NCI-H187 (cell line): Measurements from ENCODE around the gene LDLRAD4.

Experiments
- DNase-seq, 2 experiments: peaks; one replicate each; lab custom pipeline; 2025; lab: John Stamatoyannopoulos, UW

LDLRAD4 gene

GRCh38 chr18:13265911-13266217 lies 47.3 kb downstream of the LDLRAD4 start:
- no peak for DNase-seq

- DNase-seq: no peak
Observed at GRCh38 chr18:13266218-13267100, 47.9 kb downstream of the LDLRAD4 start.

DNA sequence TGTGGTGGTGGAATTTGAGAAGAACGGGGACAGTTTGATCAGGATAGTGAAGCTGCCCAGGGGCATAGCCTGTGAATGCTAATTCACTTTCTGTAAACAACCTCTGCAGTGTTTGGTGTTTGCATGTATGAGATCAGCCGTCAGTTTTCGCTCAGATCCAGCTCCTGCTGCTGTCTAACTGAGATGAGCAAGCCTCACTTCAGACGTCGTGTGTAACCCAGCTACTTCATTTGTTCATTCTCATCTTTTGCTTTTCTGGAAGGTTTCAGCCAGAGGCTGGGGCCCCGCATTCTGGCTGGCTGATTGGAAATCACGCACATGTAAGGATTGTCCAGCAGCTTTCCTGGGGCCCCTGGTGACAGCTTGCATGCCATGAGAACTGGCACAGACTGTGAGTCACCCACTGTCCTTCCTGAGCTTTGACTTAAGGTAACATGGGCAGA lies 48.9 kb downstream of the LDLRAD4 start:
- DNase-seq: no peak

GRCh38 chr18:13268158-13269012 lies 49.8 kb downstream of the LDLRAD4 start:
- DNase-seq: no peak

DNA sequence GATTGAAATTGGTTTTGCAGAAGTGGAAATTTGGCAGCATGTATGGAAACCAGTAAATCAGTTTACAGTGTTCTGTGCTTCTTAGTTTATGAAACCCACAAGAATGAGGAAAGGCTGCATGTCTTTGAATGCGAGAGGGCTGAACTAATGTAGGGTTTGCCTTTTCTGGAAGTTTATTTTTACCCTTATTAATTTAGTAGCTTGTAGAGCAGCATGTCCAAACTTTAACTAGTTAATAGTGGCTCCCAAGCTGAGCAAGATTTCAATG lies 50.4 kb downstream of the LDLRAD4 start:
- no peak for DNase-seq

DNA sequence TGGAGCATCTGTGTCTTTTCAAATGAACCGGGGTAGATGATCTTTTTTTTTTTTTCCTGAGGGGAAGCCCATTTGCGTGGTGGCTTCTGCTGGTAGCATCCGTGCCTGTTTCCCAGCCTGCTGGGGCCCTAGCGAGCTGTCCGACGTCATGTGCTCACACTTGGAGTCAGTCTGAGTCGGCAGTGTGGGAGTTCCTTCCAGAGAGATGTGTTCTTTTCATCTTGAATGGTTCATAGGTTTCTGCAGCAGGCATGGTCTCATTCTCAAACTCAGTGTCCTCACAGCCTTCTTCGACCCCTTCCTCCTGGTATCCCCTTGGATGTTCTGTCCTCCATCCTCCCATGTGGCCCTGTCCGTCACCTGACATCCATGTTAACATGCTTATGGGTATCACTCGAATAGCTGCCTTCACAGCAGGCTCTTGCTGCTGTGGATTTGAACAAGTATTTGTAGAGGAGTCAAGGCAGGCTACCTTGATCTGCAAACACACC lies 51.0 kb downstream of the LDLRAD4 start:
- DNase-seq: no peak

DNA sequence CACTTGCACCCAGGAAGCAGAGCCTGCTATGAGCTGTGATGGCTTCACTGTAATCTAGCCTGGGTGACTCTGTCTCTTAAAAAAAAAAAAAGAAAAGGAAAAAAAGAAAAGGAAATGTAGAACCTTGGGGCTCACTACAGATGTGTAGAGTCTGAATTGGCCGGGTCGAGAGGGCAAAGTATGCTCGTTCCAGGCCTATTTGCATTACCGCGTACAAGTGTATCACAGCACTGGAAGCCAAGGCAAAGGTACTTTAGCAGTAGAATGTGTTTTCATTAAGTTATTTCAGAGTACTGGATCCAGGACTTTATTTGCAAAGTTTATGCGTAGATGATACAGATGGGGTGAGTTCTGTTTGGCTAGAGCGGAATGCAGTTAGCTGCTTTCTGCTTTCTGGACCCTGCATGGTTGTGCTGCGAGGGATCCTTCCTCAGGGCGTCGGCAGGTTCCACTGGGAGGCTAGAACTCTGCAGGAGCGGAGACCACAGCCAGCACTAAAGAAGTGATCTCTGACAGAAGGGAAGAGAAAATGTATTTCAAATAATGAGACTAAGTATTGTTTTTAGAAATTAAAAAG lies 51.8 kb downstream of the LDLRAD4 start:
- no peak for DNase-seq

GRCh38 chr18:13271302-13271911 lies 52.8 kb downstream of the LDLRAD4 start:
- DNase-seq: no peak

- no peak for DNase-seq
Observed at GRCh38 chr18:13272416-13272815, 53.9 kb downstream of the LDLRAD4 start.

DNA sequence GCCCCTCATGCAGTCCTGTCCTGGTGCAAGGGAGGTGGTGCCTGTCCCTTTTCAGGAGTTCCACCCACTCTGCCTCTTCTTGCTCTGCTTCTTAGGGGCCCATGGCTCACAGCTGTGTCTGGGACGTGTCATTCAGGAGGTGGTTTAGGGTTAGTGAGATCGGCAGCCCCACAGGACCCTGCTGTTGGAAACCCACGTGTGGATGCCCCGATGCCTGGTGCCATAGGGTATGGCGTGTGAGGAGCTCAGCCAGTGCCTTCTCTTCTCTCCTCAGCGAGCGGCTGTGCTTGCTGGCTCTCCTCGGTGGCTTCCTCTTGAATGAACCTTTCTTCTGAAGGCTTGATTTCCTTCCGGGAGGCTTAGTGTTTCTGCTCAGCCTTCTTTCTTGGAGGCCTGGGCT lies 55.2 kb downstream of the LDLRAD4 start:
- DNase-seq: no peak

- no peak for DNase-seq
Observed at GRCh38 chr18:13275075-13275474, 56.5 kb downstream of the LDLRAD4 start.

DNA sequence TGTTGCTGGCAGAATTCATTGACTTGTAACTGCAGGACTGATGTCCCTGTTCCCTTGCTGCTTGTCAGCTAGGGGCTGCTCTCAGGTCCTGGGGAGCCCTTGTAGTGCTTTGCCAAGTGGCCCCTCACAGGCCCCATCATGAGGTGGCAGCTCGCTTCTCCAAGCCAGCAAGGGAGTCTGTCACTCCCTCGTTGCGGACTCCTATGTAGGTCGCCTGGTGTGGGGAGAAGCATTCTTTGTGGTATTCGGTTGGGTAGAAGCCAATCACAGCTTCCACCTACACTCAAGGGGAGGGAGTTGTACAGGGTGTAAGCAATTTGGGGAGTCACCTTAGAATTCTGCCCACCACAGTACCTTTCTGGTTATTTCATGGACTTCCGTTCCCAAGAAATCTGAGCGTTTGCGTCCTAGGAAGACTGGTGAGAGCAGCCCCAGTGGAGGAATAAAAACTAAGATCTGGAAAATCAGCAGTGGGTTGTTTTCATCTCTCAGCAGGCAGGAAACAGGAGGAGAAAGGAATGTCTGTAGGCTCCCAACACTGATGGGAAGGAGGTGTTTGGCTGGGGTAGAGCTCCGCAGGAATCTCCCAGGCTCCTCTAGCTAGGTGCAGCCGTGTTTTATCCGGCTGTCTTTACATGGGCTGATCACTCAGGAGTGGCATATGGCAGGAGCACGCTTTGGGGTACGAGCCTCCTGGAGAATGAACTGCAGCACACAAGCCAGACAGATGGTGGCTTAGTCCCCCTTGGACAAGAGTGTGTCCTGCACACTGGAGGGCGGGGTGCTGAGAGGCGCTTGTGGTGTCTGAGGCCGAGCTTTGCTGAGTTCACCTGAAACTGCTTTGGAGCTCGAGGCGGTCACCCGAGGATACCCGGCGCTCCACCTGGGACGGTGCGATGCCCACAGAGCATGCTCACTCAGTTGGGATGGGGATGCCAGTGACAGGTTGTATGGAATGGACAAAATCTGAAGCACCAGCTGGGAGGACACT lies 58.3 kb downstream of the LDLRAD4 start:
- DNase-seq: no peak

DNA sequence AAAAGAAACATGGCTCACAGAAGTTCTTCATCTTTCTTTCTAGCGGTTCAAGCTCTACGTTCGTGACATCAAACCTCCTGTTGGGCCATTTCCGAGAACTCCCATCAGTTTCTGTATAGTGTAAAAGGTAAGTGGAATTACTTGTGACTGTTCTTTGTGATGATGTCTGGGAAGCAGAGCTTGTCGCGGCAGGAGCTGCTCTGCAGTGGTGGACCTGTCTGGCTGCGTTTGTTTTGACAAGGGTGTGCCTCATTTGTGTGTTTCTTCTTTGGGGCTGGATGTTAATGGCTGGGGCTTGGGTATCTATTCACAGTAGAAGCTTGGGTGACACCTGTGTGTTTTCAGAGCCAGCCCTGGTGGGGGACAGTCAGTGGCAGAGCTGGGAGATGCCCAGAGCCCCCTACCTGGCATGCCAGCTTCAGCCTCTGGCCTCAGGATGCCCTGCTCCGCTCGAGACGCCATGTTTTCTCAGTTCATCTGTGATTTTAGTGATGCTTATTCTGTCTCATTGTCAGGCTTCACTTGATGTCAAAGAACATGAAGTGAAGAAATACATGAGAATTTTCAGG lies 59.6 kb downstream of the LDLRAD4 start:
- DNase-seq: no peak

GRCh38 chr18:13279181-13280069 lies 60.9 kb downstream of the LDLRAD4 start:
- no peak for DNase-seq

GRCh38 chr18:13280070-13280795 lies 61.7 kb downstream of the LDLRAD4 start:
- no peak for DNase-seq

- DNase-seq: no peak
Observed at GRCh38 chr18:13281406-13281805, 62.8 kb downstream of the LDLRAD4 start.

DNA sequence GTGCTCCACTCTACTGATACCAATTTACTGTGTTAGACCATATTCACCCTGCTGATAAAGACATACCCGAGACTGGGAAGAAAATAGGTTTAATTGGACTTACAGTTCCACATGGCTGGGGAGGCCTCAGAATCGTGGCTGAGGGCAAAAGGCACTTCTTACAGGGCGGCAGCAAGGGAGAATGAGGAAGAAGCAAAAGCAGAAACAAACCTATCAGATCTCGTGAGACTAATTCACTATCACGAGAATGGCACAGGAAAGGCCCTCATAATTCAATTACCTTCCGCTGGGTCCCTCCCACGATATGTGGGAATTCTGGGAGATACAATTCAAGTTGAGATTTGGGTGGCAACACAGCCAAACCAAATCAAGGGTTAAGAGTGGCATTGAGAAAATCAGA lies 65.2 kb downstream of the LDLRAD4 start:
- DNase-seq: no peak

DNA sequence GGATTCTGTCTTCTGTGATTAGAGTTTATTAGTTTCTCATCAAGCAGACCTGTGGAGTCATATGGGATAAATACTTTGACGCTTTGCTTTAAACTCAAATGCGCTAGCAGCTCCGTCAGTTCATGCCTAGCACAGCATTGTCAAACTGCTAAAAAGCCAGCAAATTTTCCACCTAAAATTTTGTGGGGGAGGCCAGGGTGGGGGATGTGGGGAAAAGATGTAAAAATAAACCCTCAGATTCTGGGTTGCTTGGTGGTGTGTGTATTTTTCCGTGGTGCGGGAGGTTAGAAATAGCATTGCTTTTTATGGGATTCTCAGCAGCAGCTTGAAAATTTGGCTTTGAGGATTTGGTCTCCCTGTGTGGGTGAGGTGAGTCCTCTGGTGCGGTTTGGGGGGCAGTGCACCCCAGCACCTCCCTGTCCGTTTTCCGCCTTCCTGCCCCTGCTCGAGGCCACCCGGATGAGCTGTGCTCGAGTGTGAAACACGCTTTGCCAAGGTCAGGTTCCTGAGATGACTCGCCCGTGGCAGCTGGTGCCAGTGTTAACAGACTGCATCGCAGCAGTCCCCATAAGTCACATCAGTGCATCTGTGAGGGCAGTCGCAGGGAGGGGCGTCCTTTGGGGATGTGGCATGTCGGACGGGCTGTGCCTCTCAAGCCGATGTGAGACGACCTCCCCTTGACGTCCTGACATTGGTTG lies 65.9 kb downstream of the LDLRAD4 start:
- no peak for DNase-seq

- DNase-seq: no peak
Observed at GRCh38 chr18:13285874-13286273, 67.3 kb downstream of the LDLRAD4 start.
